Endometrium (tissue), 2 donors: ENCODE measurements around the gene CHRNG.

Experiments
- FAIRE-seq: peaks from 2 replicates; lab custom pipeline; 2012; peaks lifted over from hg19 to GRCh38; lab: Jason Lieb, UNC
- donor health status: control.
- donor health status: control.

The CHRNG gene, protein sequence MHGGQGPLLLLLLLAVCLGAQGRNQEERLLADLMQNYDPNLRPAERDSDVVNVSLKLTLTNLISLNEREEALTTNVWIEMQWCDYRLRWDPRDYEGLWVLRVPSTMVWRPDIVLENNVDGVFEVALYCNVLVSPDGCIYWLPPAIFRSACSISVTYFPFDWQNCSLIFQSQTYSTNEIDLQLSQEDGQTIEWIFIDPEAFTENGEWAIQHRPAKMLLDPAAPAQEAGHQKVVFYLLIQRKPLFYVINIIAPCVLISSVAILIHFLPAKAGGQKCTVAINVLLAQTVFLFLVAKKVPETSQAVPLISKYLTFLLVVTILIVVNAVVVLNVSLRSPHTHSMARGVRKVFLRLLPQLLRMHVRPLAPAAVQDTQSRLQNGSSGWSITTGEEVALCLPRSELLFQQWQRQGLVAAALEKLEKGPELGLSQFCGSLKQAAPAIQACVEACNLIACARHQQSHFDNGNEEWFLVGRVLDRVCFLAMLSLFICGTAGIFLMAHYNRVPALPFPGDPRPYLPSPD

DNA sequence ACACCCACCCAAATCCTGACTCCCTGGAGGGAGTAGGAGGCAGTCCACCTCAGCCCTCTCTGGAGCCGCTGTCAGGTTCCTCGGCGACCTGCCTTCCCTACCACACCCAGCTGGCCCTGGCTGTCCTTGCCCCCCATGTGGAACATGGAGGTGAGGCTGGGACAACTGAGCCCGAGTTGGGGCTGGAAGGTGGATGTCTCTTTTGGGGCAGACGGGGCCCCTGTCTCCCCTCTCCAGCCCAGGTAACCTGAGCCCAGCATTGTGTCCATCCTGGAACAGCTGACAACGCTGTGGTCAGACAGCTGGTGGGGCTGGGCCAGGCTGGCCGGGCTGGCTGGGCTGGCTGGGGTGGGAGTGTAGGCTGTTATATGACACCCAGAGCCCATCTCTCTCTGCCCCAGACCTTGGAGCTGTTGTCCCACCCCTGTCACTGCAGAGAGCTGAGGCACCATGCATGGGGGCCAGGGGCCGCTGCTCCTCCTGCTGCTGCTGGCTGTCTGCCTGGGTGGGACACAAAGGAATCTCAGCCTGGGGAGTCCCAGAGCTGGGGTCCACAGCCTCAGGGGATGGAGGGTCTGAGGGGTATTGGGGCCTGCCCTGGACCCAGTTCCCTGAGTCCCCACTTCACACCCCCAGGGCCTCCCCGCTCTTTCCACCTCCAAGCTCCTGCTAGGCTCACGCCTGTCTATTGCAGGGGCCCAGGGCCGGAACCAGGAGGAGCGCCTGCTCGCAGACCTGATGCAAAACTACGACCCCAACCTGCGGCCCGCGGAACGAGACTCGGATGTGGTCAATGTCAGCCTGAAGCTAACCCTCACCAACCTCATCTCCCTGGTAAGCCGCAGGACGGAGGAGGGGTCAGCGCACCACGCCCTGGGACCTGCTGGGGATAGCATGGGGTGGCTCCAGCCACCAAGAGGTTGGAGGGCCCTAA lies at the start of gene CHRNG:
Gene CHRNG, plus strand, starts transcription at position 395 of the 934 bp plus-strand sequence. Its CDS starts 56 bp downstream, at position 451.
- no peak for FAIRE-seq

DNA sequence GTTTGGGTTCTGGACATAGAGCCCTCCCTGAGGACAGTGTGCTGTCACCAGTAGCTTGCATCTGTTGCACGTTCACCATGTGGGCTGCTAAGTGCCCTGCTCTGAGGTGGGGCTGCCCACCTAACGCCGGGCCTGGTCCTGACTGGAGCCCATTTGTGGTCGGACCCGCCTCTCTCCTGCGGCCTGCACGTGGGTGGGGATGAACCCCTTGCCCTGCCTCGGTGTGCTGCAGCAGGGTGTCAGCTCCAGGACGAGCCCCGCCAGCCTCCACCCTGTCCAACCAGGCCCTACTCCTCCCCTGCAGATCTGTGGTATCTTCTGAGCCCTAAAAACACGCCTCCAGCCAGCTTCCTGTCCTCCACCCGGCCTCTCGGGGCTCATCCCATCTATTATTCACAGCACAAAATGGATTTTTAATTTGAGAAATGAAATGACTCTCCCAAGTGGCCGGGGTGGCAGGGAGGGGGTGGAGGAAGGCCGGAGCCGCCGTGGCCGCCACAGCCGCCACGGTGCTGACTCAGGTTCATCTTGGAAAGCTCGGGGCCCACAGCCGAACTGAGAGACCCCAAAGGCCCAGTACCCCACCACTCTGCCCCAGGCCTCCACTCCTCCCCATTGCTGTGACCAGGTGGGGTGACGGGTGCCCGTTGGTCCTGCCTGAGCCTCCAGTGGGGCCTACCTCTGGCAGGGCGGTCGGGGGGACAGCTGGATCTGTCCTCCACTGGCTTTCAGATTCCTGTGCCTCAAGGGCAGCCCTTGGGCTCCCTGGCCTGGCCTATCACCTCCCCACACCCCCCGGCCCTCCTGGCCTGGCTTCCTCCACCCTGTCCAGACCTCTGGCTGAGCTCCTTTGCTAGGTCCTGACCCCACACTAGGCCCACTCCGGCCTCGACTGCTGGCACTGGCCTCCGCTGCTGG lies 49.0 kb upstream of the CHRNG start:
- FAIRE-seq: no peak

- no peak for FAIRE-seq
Observed at GRCh38 chr2:232491139-232491780, 48.2 kb upstream of the CHRNG start.

GRCh38 chr2:232492236-232492848 lies 47.1 kb upstream of the CHRNG start:
- FAIRE-seq: no peak

- no peak for FAIRE-seq
Observed at GRCh38 chr2:232492963-232493700, 46.4 kb upstream of the CHRNG start.

GRCh38 chr2:232493701-232494474 lies 45.6 kb upstream of the CHRNG start:
- FAIRE-seq: no peak

GRCh38 chr2:232494542-232494941 lies 45.0 kb upstream of the CHRNG start:
- FAIRE-seq: no peak

GRCh38 chr2:232495292-232495691 lies 44.2 kb upstream of the CHRNG start:
- no peak for FAIRE-seq

GRCh38 chr2:232496501-232497270 lies 42.8 kb upstream of the CHRNG start:
- no peak for FAIRE-seq

- no peak for FAIRE-seq
Observed at GRCh38 chr2:232497348-232497747, 42.1 kb upstream of the CHRNG start.

- no peak for FAIRE-seq
Observed at GRCh38 chr2:232498452-232498851, 41.0 kb upstream of the CHRNG start.

DNA sequence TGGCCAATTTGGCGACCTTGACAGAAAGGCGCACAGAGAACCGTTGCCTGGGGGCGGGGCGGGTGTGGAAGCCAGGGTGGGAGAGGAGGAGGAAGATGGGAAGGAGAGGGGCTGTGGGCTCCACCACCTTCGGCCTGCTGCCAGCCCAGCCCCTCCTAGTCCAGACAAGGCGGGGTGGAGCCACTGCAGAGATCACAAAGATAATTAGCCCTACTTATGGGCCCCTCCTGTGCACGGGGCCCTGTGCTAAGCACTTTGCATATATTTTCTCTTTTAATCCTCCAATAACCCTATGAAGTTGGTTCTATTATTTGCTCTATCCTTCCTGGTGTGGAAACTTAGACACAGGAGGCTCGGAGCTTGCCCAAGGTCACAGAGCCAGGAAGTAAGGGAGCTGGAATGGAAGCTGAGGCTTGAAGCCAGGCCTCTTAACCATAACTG lies 38.1 kb upstream of the CHRNG start:
- no peak for FAIRE-seq

- FAIRE-seq: no peak
Observed at GRCh38 chr2:232501794-232502390, 37.6 kb upstream of the CHRNG start.

GRCh38 chr2:232502511-232502910 lies 37.0 kb upstream of the CHRNG start:
- FAIRE-seq: no peak

GRCh38 chr2:232502911-232503808 lies 36.3 kb upstream of the CHRNG start:
- no peak for FAIRE-seq

- FAIRE-seq: no peak
Observed at GRCh38 chr2:232503809-232504323, 35.6 kb upstream of the CHRNG start.

GRCh38 chr2:232504438-232504837 lies 35.1 kb upstream of the CHRNG start:
- no peak for FAIRE-seq
